ENCODE measurements around the gene VKORC1.

VKORC1 gene

GRCh38 chr16:31061126-31061812 is 33.3 kb downstream of the VKORC1 start:
- DNase-seq: no peak

- no peak for DNase-seq
Measured at GRCh38 chr16:31055613-31056012, 39.0 kb downstream of the VKORC1 start.

GRCh38 chr16:31052114-31052513 is 42.5 kb downstream of the VKORC1 start:
- no peak for DNase-seq

GRCh38 chr16:31050280-31051030 is 44.1 kb downstream of the VKORC1 start:
- no peak for DNase-seq

DNA sequence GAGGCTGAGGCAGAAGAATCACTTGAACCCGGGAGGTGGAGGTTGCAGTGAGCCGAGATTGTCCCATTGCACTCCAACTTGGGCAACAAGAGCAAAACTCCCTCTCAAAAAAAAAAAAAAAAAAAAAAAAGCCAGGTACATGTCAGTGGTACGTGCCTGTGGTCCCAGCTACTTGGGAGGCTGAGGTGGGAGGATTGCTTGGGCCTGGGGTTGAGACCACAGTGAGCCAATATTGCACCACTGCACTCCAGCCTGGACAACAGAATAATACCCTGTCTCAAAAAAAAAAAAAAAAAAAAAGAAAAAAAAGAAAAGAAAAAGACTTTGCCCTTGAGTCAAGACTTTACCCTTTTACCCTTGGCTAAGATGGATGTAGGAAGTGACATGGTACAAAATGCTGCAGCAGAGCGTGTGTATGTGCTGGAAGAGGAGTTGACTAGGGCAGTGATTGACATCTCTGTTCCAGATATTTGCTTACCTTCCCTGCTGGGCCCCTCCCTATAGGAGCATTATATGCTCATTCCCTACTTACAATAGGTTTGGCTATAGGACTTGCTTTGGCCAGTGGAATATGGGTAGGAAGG is 50.6 kb downstream of the VKORC1 start:
- no peak for DNase-seq

GRCh38 chr16:31043352-31043751 is 51.2 kb downstream of the VKORC1 start:
- DNase-seq: no peak

DNA sequence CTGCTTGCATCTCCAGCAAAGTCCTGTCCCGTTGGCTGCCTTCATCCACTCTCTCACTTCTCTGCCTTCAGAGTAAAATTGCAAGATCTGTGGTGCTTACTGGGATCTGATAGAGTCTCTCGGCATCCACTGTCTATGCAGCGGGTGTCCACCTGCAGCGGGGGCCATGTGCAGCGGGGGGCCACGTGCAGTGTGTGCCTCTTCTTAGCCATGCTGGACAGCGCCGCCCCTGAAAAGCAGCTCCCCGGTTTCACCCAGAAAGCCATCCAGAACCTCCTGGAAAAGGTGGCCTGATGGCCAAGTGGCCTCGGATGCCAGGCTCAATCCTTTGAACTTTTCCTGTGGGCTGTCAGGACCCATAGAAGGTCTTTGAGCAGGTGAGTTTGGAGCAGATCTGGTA is 51.7 kb downstream of the VKORC1 start:
- no peak for DNase-seq

Measured in stimulated activated CD4-positive, alpha-beta T cell treated with anti-CD3 and anti-CD28 coated beads, Interleukin-15, amount 100 ng/mL, for 24 hours (primary cell).